Measurements from ENCODE around the gene RANBP6. TPM values are rescaled to one million over a fixed set of nuclear protein-coding genes. Genes with fewer than 3 reads are reported as not detected.
A peak's percentile ranks its signal among the peaks of the same experiment; 100 is the strongest.
"Not testable (repeated sequence)": the region's sequence is repeated elsewhere in the genome, so short reads cannot be mapped to it uniquely, and the experiment has no call there.

RANBP6 gene
- total RNA-seq, 1 donor from 2014 or later = 10.1 TPM

DNA sequence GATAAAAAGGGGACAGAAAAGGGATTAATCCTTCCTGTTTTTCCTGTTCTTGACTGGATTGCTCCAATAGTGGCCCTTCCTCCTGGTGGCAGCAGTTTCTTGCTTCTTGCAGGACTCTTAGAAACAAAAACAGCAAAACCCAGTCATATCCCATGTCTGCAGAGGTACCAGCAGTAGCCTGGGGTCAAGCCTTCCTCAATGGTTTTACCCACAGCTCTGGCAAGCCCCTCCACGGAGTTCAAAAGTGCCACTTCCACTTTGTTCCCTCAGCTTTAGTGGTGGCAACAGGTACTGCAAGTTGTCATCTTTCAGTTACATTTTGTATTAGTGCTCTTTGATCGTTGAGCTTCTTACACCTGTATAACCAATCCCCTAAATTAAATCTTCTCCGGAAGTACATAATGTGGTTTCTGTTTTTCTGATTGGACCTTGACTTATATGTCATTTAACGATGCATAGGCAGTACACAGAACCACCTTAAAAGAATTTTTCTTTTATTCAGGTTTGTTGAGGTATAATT is 8.7 kb upstream of the RANBP6 start:
- intact Hi-C loops (cut with DNase I) = no loop called here
- no peaks in the 10 kb centered on the region for H3K36me3 ChIP-seq
- no peak for DNase-seq (ENCODE audit: extremely low spot score in 2 of 2)
- H3K9me3 ChIP-seq = no peaks in the 10 kb centered on the region
- no peak overlapping the region for H3K27ac ChIP-seq
- TF ChIP-seq POLR2A (IDR thresholded peaks at IDR 0.05) = no peak
- peak in 1 of 3 experiments; percentile 6 for TF ChIP-seq CTCF (IDR thresholded peaks at IDR 0.05)
- no peaks in the 10 kb centered on the region for H3K4me1 ChIP-seq
- H3K4me3 ChIP-seq = no peak overlapping the region
- H3K27me3 ChIP-seq = no peaks in the 10 kb centered on the region

- peaks cover 21% of the 10 kb centered on the region for H3K4me1 ChIP-seq
These were observed 1.6 kb upstream of the RANBP6 start for GRCh38 chr9:6016975-6017374.

GRCh38 chr9:6014670-6015270 is 654 bp downstream of the RANBP6 start:
- Histone ChIP-seq H3K9me3 (no peaks in the 10 kb centered on the region), H3K4me3 (peak overlapping the region; percentile 71 to 79), H3K27ac (peak overlapping the region; percentile 70), H3K27me3 (no peaks in the 10 kb centered on the region), H3K36me3 (peaks cover 0 to 3% of the 10 kb centered on the region in 2 donors), H3K4me1 (peaks cover 28% of the 10 kb centered on the region)
- no peak for TF ChIP-seq CTCF (IDR thresholded peaks at IDR 0.05)
- TF ChIP-seq POLR2AphosphoS5 (IDR thresholded peaks at IDR 0.05; ENCODE audit: insufficient read depth in 1 of 2, low read depth in 1 of 2) = no peak
- no peak for TF ChIP-seq POLR2A (IDR thresholded peaks at IDR 0.05)
- intact Hi-C loops (cut with DNase I) = no loop called here
- DNase-seq (ENCODE audit: extremely low spot score in 2 of 2) = no peak

More at GRCh38 chr9:6016975-6017374, 1.6 kb upstream of the RANBP6 start:
- H3K4me3 ChIP-seq; H3K27me3 ChIP-seq; H3K27ac ChIP-seq; H3K9me3 ChIP-seq; intact Hi-C loops (cut with DNase I); DNase-seq (ENCODE audit: extremely low spot score in 2 of 2); H3K36me3 ChIP-seq: not testable (repeated sequence)

DNA sequence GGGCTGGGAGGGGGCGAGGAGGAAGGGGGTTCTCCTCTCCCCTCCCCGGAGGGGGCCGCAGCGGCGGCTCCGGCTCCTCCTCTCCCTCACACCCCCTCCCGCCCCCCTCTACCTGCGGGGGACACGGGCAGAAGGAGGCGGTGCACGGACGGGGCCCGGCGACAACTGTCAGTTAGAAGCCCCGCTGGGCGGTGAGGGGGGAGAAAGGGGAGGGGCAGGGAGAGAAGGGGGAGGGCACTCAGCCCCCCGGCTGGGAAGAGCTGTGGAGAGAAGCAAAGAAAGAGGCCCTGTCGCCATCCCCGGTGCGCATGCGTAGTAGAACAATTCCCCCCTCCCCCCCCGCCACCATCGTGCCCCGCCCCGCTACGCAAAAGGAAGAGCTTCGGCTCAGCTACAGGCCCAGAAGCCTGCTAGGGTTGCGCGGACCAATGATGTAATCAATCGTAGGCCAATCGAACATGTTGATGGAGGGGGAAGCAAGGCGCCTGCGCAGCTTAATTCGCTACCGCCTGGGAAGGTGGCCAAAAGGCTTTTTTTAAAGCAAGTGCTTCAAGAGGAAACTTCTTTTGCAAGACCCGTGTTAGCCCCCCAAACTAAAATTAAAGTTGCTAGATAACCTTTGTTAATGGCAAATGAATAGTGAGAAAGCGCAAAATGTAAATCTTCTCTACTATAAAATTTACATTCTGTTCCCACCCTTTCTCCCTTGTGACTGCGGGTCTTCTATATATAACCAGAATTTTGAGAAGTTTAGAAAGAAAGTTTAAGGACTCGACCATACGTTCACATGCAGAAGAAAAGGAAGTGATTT is 7.0 kb downstream of the RANBP6 start:
- no peaks in the 10 kb centered on the region for H3K36me3 ChIP-seq
- H3K9me3 ChIP-seq = no peaks in the 10 kb centered on the region
- intact Hi-C loops (cut with DNase I) = no loop called here
- TF ChIP-seq POLR2AphosphoS5 (IDR thresholded peaks at IDR 0.05; ENCODE audit: insufficient read depth in 1 of 2, low read depth in 1 of 2) = peak; percentile 81 to 84
- peak in 1 of 2 donors; percentile 24 for TF ChIP-seq POLR2A (IDR thresholded peaks at IDR 0.05)
- no peak for TF ChIP-seq CTCF (IDR thresholded peaks at IDR 0.05)
- peak; percentile 97 to 99 for DNase-seq (ENCODE audit: extremely low spot score in 2 of 2)
- no peaks in the 10 kb centered on the region for H3K27me3 ChIP-seq
- peak overlapping the region; percentile 100 for H3K27ac ChIP-seq
- peak overlapping the region; percentile 95 to 98 for H3K4me3 ChIP-seq
- H3K4me1 ChIP-seq = peaks cover 56% of the 10 kb centered on the region

DNA sequence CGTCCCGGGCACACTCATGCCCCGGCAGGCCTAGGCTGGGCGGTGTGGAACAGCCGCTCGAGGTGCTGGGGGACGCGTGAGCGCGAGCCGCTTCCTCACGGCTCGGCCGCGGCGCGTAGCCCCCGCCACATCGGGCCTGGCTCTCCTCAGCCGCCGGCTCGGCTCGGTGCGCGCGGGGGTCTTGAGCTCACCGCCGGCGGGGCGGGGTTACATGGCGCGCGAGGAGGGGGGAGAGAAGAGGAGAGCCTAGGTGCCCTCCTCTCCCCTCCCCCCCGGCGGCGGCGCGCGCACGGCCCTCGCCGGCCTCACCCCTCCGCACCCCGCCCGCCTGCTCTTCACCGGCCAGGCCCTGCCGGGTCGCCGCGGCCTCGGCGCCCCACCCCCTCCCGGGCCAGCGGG is 7.7 kb downstream of the RANBP6 start:
- no peak for TF ChIP-seq CTCF (IDR thresholded peaks at IDR 0.05)
- TF ChIP-seq POLR2AphosphoS5 (IDR thresholded peaks at IDR 0.05; ENCODE audit: insufficient read depth in 1 of 2, low read depth in 1 of 2) = no peak
- TF ChIP-seq POLR2A (IDR thresholded peaks at IDR 0.05) = no peak
- no peak for DNase-seq (ENCODE audit: extremely low spot score in 2 of 2)
- intact Hi-C loops (cut with DNase I) = no loop called here
- Histone ChIP-seq H3K27ac (peak overlapping the region; percentile 100), H3K4me1 (peaks cover 50% of the 10 kb centered on the region), H3K36me3 (no peaks in the 10 kb centered on the region), H3K9me3 (no peaks in the 10 kb centered on the region), H3K27me3 (no peaks in the 10 kb centered on the region), H3K4me3 (peak overlapping the region; percentile 95 to 98)
